GM19240 (cell line): ENCODE measurements around the gene PRDM12.
"Not testable (repeated sequence)": the region's sequence is repeated elsewhere in the genome, so short reads cannot be mapped to it uniquely, and the experiment has no call there.

ENCODE experiments used
- DNase-seq: peaks from one replicate; pipeline ENCODE4 v3.0.0; 2011; ENCODE audit warnings: low spot score; ENCODE audit not compliant: insufficient read length

The PRDM12 gene

GRCh38 chr9:130663977-130664250 lies 480 bp upstream of the PRDM12 start:
- DNase-seq, result no peak

GRCh38 chr9:130665029-130665430 lies 636 bp downstream of the PRDM12 start:
- no peak for DNase-seq

DNA sequence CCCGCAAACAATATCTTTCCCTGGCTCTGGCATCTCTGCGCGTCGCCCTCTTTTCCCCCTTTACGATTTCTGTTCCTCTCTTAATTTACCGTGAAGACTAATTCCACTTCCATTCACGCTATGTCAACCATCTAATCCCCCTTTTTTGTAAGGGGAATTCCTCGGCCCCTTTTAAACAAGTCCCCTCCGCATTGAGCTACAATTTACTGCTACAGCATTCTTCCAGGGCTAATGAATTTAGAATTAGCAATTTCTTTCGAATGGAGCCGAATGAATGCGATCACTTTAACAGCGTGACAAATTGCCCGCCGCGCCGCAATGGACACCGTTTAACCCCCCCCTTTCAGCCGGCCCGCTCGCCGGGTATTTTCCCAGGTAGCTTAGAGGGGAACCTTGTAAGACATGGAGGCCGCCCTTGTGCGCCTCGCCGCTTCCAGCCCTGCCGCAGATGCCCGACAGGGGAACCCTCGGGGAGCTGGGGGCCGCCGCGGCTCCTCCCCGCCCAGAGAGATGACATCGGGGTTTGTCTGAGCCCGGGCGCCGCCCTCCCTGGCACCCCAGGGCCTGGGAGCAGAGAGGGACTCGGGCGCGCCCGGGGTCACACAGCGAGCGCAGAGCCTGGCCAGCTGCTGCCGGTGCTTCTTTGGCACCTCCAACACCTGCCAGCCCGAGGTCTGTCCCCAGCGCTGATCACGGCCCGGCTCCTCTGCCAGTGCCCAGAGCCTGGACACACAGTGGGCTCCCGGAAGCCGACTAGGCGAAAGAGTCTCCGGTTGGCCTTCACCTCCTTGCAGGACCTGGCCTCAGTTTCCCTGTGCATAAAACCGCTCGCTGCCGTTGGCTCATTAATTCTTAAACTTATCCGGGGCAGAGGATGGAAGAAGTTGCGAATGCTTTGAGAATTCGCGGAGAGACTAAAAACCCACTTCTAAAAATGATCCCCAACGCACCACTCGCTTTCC lies 1.3 kb downstream of the PRDM12 start:
- no peak for DNase-seq

- DNase-seq, result no peak
Observed at GRCh38 chr9:130666393-130667119, 2.2 kb downstream of the PRDM12 start.

DNA sequence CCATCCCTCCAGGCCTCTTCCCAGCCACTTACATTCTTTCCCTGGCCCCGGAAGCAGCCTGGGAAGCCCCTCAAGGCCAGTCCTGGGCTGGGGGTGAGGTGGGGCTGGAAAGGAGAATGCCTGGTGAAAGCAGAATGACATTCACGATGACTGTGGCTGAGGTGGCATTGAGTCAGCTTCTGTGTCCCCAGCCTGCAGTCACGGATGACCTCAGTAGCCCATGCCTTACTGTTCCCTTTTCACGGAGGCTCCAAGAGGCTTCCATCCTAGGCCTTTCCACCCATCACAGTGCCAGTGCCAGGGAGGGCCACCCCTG lies 2.7 kb downstream of the PRDM12 start:
- DNase-seq, result no peak

DNA sequence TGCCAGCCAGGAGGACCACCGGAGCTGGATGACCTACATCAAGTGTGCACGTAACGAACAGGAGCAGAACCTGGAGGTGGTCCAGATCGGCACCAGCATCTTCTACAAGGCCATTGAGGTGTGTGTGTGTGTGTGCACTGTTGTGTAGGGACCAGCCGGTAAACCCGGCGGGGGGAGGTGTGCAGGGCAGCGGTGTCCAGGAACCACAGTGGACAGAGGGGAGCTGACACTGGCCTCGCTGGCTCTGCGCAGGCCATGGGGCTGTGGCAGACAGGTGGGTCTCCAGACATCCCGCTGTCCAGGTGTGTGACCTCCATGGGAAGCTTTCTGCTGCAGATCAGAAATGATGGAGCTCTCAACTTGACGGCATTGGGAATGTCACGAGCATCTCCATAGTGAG lies 3.8 kb downstream of the PRDM12 start:
- DNase-seq, result no peak

GRCh38 chr9:130668659-130669058 lies 4.3 kb downstream of the PRDM12 start:
- DNase-seq, result no peak

- DNase-seq, result no peak
Observed at GRCh38 chr9:130669965-130670364, 5.6 kb downstream of the PRDM12 start.

GRCh38 chr9:130670644-130671043 lies 6.2 kb downstream of the PRDM12 start:
- DNase-seq, result no peak

DNA sequence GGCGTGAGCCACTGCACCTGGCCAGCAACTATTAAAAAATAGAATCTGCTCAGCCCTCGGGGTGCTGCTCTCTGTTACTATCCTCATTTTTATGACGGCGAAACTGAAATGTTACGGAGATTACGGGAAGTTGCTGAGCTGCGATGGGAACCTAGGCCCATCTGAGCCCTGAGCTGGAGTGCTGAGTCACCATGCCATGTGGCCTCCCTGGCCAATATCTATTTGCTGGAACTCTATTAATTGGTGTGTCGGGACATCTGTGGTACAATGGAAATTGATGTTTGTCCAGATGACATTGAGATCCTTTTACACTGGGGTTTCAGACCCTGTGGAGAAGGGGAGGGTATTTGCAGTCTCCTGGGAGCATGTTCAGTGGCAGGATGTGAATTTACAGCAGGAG lies 8.1 kb downstream of the PRDM12 start:
- no peak for DNase-seq

DNA sequence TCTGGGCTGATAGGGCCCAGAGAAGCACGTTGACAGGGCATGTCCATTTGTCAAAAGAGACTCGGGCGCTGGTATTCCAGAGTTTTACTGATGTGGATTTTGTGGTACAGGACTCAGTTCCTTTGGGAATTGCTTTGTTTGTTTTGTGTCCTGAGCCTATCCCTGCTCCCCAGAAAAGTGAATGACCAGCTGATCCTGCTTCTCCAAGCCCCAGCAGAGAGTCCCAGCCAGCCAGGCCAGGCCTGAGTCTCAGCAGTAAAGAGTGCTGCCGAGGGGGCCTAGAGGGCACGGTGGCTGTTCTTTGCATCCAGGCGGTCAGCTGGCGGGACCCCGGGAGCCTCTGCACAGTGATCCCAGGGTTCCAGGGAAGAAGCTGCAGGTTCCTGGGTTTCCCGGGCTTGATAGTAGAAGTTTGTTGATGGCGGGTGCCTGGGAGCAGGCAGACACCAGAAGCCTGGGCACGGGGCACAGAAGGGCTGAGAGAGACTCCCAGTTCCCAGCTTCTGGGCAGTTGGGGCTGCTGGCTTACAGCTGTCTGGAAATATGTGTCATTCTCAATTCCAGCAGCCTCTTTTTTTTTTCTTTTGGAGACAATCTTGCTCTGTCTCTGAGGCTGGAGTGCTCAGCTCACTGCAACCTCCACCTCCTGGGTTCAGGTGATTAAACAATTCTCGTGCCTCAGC lies 8.7 kb downstream of the PRDM12 start:
- no peak for DNase-seq

DNA sequence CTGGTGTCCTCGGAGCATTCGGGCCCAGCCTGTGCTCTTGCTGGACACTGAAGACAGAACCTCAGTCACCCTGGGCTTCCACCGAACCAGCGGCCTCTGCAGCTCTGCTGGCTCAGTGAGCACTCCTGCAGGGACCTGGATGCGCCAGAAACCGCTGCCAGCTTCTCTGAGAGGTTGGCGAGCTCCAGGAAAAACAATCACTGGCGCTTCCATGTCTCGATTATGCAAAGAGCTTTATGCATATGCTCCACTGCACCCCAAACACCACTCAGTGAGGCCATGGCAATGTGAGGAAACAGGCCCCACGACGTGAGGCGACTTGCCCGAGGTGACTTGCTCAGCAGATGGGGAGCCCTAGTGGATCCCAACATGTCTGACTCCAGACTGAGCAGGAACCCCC lies 11.0 kb downstream of the PRDM12 start:
- DNase-seq, result no peak

DNA sequence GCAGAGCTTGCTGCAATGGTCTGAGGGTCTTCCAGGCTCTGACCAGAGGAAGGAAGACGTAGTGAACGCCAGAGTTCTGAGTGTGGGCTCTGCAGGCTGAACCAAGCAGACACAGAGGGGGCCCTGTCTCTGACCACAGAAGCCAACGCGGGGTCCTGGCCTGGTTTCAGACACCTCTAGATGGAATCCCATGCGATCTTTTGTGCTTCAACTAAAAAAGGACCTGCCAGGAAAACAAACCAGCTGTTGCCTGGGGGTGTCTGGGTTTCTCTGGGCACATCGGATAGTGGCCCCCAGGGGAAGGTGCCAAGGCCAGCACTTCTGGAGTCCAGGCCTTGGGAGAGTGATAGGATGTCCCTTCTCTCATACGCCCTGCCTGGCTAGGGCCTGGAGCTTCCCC lies 12.9 kb downstream of the PRDM12 start:
- DNase-seq, result no peak

- DNase-seq, result peak; percentile 81
Observed at GRCh38 chr9:130680836-130681768, 16.7 kb downstream of the PRDM12 start.

DNA sequence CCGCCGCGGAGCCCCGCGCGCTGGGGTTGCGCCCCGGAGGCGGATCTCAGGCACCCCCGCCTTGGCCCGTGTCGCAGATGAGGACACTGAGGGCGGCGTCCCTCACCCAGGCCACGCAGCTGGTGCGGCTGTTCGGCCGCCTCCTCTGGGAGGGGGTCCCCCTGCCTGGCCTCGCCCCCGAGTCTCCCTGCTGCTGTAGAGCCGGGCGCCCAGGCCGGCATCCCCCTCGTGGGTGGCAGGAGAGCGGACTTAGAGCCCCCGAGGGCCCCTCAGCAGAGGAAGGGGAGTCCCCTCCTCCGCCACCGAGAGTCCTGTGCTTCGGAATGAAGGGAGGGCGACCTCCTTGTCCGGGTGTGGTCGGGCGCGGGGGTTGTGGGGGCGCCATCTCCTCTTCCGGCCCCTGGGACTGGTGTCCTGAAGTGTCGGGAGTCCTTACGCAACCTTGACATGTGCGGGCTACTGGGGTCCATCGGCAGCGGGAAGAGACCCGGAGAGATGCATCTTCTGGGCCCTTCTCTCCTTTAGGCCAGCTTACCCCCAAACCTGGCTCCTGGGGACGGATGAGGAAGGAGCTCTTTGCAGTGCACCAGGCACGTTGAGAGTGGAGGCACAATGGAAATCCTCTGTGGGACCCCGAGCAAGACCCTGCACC lies 17.5 kb downstream of the PRDM12 start:
- no peak for DNase-seq

GRCh38 chr9:130682421-130683121 lies 18.2 kb downstream of the PRDM12 start:
- DNase-seq, result peak; percentile 69

- DNase-seq, result no peak
Observed at GRCh38 chr9:130685104-130685503, 20.7 kb downstream of the PRDM12 start.

DNA sequence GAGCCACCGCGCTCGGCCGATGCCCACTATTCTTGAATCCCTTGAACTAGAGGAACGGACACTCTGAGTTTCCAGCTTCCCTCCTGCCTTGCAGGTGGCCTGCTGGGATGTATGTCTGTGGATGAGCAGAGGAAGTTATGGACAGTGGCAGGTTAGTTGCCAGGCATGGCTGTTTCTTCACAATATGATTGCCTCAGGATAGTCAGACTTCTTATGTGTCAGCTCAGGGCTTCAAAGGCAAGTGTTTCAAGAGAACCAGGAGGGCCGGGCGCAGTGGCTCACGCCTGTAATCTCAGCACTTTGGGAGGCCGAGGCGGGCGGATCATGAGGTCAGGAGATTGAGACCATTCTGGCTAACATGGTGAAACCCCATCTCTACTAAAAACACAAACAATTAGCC lies 21.6 kb downstream of the PRDM12 start:
- DNase-seq, result not testable (repeated sequence)

DNA sequence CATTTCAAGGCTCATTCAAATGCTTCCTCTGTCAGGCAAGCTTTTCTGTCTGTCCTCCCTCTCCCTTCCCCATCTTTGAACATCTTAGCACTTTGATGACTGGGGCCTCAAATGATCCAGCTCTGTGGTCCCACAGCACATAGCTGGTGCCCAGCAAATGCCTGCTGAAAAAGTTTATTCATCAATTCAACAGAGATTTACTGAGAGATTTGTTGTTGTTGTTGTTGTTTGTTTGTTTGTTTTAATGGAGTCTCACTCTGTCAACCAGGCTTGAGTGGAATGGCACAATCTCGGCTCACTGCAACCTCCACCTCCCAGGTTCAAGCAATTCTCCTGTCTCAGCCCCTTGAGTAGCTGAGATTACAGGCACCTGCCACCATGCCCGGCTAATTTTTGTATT lies 23.2 kb downstream of the PRDM12 start:
- no peak for DNase-seq

DNA sequence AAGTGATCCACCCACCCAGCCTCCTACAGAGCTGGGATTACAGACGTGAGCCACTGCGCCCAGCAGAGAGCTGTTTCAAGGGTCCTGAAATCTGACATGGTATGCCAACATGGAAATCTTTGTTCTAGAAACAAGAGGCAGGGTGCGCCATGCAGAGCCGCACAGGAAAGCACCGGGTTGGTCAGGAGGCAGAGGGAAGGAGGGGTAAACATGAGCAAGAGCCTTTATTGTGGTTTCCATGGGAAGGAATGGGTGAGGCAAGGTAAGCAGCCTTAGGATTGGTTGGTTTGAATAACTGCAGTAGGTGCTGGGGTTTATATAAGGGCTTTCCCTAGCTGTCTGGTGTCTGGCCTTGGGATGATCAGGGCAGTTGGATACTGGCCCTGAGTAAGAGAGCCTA lies 23.7 kb downstream of the PRDM12 start:
- no peak for DNase-seq
